Measurements from ENCODE around the gene IGFL3.
"Not testable (repeated sequence)": the region's sequence is repeated elsewhere in the genome, so short reads cannot be mapped to it uniquely, and the experiment has no call there.

The IGFL3 gene

DNA sequence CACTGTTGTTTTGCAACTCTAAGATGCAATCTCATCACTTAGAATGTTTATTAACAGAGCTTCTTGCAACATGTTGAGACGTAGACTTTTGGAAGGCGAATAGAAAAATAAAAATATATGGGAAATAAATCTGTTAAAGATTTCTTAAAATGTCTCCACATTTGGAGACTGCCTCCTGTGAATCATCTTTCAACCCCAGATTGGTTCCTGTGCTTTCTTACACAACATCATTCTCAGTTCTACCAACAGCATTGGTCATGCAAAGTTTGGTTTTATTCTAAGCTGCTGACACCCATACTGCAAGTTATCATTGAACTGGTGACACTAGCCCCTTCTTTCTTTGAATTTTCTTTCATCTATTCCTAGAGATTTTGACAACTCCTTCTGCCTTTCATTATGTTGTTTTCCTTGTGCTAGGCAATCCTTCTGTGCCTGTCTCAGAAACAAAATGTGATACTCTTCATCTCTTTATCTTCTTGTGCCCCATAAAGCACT lies 1.6 kb upstream of the IGFL3 start:
- no peak for DNase-seq (ENCODE audit: low spot score)
- FAIRE-seq = no peak

DNA sequence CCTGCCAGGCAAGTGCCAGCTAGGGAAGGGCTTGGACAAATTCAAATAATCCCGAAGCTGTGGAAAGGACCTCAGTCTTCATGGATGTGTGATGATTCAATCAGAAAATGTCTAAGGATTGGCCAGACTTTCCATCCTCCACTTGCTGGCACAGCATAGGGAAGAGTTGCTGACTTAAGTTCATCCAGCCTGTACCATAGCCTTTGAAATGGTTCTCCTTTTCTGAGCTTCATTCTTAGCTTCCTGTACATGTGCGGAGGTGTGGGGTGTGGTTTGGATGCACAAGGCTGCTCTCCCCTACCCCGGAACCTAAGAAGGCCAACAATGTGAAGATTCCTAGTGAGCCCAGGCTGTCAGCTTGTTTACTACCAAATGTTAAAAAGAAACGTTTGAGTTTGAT lies 959 bp upstream of the IGFL3 start:
- no peak for DNase-seq (ENCODE audit: low spot score)
- no peak for FAIRE-seq

DNA sequence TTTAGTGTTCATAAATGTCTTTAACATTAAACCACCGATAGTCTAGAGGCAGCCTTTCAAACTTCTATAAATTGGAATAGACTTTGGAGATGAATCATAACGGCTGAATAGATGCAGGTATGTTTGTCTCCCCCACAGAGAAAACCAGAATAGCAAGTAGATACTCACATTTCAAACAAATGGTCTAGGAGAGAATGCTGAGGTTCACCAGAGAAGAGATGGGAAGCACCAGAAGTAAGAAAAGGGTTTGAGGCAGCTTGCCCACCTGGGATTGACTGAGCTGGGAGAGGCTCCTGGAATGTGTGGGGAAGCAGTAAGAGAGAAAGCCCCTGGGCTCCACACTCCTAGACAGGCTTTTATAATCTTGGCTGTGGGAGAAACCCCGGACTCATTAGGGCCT lies 6.4 kb downstream of the IGFL3 start:
- DNase-seq (ENCODE audit: low spot score) (no peak), FAIRE-seq (no peak)

DNA sequence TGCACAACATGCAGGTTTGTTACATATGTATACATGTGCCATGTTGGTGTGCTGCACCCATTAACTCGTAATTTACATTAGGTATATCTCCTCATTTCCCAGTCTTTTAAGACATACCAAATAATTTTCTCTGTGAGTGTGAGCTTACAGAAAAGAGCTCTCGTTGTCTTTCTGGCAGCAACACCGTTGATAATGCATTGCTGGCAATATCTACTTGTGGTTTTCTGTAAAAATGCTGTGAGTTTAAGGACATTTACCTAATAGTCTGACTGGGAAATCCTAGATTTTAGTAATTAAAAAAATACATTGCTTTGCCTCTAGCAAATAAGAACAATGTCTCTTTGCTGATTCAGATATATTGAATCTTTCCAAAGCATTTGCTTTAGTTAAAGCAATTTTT lies 8.4 kb downstream of the IGFL3 start:
- FAIRE-seq (no peak), DNase-seq (ENCODE audit: low spot score) (no peak)

DNA sequence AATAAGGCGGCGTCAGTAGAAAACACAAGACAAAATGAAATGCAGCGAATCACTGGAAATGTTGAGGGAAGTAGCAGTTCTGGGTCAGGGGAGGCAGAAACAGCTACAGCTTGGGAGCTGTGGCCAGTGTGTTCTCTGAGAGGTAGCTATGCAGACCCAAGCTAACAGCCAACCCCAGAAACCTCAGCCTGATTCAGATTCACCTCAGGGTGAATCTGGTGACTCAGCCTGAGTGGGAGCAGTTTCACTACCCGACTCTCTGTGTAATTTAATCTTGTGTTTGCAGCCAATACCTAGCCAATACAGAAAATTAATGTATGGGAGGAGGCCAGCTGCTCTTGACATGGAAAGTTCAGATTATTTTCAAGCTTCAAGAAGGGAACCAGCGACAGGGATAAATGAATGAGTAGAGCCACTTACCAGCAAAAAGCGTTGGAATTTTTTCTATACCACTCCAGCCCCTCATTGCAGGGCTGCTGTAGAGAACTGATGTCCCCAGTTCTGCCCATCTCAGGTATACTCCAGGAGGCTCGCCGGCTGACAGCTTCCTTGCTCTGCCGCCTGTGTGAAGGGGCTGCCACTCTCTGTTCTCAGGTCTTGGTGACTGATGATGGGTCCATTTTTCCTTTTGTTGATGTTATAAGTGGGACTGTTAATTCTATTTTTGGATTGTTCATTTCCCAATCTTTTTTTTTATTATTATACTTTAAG lies 8.9 kb downstream of the IGFL3 start:
- peak; percentile 65 for DNase-seq (ENCODE audit: low spot score)
- peak; percentile 83 for FAIRE-seq

DNA sequence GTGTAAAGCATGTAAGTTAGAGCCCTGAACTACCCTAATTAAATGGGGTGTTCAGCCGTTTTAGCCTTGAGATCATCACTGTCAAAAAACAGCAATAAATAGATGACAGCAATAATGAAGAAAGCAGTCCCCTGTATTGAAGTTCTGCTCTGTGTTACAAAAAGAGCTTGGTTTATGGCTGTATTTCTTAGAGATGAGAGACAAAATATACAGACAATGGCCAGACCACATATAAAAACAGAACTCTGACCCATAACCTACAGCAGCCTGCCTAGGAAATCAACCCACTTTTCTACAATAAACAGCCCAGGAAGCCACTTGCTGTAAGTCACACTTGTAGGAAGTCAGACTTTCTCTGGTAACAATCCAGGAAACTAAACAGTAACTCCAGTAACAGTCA lies 10.8 kb downstream of the IGFL3 start:
- no peak for FAIRE-seq
- DNase-seq (ENCODE audit: low spot score) = no peak

DNA sequence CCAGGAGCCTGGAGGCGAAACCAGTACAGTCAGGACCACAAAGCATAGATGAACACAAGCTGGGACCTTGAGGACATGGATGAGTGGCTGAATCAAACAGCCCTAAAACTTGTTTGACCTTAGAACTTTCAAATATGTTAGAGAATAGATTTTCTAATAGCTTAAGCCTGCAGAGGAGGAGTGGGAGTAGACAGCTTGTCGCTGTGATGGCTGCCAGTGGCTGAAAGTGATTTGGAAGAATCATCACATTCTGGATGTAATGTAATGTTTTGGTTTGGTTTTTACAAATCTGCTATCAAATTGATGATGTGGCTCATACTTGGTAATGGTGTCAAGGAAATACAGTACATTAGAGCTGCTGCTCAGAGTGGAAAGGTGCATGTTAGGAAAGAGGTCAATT lies 12.0 kb downstream of the IGFL3 start:
- FAIRE-seq (no peak), DNase-seq (ENCODE audit: low spot score) (no peak)

DNA sequence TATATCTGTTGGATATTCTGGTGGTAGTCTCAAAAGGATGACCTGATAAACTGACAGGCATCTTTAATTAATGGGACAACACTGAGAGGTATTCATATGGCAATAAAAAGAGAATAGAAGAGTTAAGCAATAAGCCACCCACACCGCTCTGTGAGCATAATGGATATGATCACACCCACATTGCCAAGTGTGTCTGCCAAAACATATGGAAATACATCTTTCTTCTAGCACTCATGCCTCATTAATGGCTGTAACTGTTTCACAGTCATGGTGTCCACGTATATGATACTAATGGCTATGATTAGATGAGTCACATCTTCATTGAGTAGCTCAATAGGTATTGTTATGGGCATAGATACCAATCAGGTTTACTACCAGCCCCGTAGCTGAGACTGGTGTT lies 13.1 kb downstream of the IGFL3 start:
- no peak for FAIRE-seq
- no peak for DNase-seq (ENCODE audit: low spot score)

DNA sequence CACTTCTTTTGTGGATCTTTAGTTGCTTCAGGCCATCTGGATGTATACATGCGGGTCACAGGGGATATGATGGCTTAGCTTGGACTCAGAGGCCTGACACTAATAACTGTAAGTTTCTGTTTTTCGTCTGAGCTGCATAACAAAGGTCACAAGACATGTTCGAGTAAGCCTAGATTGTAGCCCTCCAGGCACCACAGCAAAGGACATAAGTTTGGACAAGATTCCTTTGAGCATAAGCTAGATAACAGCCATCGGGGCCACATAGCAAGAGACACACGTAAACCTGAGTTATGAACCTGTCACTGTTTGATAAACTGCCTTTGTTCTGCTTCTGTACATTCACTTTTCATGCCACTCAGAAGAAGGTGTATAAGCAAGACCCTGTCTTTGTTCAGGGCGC lies 14.6 kb downstream of the IGFL3 start:
- FAIRE-seq = no peak
- DNase-seq (ENCODE audit: low spot score) = no peak

DNA sequence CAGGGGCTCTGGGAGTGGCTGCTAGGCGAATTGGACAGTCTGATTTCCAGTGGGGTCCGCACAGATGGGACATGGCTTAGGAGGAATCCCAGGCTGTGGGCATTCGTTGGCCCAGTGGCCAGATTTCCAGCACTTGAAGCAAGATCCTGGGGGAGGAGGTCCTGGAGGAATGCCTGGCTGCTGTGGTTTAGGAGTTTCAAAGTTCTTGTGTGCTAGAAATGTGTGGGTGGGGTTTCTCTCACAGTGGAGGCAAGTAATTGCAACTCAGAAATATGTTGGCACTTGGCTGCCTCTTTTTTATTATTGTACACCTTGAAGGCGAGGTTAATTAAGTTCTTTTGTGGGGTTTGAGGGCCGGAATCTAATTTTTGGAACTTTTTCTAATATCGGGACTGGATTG lies 17.1 kb downstream of the IGFL3 start:
- DNase-seq (ENCODE audit: low spot score) = peak; percentile 12
- no peak for FAIRE-seq

DNA sequence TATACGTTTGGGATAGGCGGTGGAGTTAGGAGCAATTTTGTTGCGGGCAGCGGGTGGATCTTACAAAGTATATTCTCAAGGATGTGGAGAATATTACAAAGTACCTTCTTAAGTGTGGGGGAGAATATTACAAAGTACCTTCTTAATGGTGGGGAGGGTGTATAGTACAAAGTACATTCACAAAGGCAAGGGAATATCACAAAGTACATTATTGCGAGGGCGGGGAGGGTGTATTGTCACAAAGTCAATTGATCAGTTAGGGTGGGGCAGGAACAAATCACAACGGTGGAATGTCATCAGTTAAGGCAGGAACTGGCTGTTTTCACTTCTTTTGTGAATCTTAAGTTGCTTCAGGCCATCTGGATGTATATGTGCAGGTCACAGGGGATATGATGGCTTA lies 22.2 kb downstream of the IGFL3 start:
- not testable (repeated sequence) for FAIRE-seq; DNase-seq (ENCODE audit: low spot score)

DNA sequence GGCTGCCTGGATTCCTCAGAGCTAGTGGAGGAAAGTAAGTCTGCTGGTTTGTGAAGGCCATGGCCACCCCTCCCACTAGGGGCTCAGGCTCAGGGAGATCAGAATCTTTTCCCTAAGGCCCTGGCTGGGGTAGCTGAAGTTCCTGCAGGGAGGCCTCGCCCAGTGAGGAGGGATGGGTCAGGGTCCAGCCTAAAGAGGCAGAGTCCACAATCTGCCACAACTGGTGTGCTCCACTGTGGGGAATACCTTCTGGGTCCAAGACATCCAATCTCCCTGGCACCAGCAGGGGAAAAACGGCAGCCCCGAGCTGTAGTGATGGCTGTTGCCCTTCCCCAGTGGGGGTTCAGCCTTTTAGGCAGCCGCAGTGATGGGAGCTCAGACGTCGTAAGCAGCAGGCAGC lies 23.2 kb downstream of the IGFL3 start:
- FAIRE-seq (no peak), DNase-seq (ENCODE audit: low spot score) (no peak)

DNA sequence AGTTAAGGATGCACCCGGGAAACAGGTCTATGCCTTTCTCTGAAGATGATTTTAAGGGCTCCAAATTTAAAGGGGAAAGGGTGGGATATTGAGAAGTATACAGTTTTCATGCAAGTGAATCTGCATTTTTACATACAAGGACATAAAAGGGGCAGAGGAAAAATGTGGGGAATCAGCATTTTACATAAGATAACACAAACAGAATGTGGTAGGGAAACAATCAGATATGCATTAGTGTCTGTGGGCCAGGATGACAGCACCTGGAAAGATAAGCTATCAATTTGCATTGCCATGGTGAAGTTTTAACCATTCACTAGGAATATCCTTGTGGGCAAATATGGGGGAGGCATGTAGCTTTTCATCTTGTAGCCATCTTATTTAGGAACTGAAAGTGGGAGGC lies 24.1 kb downstream of the IGFL3 start:
- FAIRE-seq (no peak), DNase-seq (ENCODE audit: low spot score) (no peak)

DNA sequence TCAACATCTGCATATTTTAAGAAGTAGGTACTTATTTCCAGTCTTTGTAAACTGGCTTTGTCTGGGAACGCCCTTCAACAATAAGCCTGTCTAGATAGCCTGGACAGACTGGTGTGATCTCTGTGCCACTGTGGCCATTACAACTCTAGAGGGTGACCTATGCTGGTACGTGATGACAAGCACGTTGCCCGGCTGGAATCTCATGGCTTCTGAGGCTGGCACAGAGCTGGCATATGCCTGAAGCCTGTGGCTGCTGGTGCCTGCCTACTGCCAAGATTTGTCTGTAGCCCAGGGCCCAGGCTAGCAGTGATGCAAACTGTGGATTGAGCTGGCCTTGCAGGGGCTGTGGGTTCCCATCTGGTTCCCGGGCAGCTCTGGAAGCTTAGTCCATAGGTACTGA lies 34.0 kb downstream of the IGFL3 start:
- DNase-seq (ENCODE audit: low spot score) (no peak), FAIRE-seq (no peak)

DNA sequence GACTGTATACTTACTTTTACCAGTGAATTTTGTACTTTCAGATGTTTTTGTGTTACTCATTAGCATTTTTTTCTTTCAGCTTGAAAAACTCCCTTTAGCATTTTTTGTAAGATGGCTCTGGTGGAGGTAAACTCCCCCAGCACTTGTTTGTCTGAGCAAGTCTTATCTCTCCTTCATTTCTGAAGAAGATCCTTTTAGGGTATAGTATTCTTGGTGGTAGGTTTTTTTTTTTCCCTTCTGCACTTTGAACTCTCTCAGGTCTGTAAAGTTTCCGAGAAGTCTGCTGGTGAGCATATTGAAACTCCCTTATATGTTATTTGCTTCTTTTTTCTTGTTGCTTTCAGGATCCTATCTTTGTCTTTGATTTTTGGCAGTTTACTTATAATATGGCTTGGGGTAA lies 35.1 kb downstream of the IGFL3 start:
- no peak for FAIRE-seq

DNA sequence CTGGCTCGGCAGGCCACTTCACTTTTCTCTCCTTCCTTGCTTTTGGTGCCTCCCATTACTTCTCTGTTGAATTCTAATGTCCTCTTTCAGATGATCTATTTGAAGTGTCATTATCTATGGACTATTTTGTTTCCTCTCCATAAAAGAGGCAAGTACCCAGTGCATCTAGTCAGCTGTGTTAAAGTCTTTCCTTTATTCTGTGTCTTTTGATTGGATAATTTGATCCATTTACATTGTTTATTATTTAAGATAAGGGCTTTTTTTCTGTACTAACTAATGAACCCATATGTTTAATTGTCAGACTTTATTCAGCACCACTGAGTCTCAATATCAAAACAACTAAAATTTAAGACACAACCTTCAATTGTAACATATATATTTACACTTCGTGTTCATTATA lies 36.4 kb downstream of the IGFL3 start:
- DNase-seq (ENCODE audit: low spot score) = no peak
- FAIRE-seq = no peak

More for the DNA sequence above, 35.1 kb downstream of the IGFL3 start:
- DNase-seq (ENCODE audit: low spot score) = no peak

DNA sequence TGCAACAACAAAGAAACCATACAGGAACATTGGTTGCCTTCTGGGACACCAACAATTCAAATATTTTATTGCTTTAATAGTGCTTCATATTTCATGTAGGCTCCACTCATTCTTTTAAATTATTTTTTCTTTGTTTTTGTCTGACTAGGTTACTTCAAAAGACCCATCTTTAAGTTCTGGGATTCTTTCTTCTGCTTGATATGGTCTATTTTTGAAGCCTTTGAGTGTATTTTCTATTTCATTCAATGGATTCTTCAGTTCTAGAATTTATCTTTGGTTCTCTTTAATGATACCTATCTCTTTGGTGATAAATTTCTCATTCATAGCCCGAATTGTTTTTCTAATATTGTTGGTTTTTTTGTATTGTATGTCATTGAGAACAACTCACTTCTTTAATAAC lies 38.6 kb downstream of the IGFL3 start:
- FAIRE-seq (no peak), DNase-seq (ENCODE audit: low spot score) (no peak)

DNA sequence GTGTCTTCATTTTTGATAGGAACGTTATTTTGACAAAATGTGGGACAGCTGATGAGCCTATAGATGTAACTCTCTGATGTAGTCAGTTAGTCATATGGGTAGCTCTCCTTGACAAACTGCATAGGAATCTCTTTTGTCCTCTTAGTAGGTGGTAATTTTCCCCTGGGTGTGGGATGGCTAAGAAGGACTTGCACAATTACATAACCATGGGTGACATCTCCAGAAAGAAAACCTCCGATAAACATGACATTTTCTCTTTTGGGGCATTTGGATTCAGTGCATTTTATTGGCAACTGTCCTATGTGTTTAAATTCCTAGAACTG lies 41.8 kb downstream of the IGFL3 start:
- no peak for FAIRE-seq
- DNase-seq (ENCODE audit: low spot score) = peak; percentile 26

DNA sequence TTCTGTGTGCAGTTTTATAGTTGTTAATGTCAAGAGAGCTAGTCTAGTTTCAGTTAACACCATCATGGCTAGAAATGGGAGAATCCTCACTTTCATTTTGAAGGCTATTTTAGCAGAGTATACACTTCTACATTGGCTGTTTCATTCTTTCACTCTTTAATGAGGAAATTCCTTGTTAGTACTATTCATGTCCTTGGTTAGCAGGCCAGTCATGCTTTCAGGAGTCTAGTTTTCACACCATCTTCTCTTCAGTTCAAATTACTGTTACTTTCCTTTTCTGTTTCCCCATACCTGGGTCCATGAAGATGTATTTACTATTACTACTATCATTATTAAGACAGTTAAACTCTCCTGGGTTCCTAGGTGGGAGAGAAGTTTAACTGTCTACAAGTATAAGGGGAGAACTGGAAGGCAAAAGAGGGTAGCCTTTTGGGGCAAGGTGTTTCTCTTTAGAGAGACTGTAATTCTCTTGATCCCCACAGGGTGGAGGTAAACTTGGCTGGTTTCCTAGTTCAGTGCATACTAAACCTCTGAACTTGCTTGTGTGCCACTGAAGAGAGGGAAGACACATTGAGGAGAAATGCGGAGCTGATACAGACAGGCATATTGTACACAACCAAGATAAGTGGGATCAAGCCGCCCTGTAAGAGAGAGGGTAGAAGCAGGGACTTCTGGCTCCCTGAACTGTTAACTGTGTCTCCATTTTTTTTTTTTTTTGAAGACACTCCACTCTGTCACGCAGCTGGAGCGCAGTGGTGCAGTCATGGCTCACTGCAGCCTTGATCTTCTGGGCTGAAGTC lies 42.4 kb downstream of the IGFL3 start:
- peak; percentile 5 for FAIRE-seq
- DNase-seq (ENCODE audit: low spot score) = peak; percentile 34

DNA sequence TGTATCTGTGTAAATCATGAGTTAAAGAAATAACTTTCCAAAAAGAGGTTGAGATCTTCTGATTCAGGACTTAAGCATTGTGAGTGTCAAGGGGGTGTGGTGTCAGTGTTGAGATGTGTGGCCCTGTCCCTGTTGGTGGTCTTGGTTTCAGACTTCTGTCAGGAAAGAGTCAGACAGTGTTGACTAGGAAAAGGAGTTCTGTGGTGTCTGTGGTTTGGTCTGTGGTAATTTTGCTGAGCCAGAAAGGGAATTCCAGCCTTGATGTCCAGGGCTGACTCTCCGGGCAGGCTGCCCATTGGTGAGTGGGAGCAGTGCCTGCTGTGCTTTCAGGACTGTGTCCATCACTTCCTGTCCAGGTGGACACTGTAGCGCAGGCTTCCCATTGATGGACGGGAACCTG lies 43.9 kb downstream of the IGFL3 start:
- DNase-seq (ENCODE audit: low spot score) (peak; percentile 97), FAIRE-seq (peak; percentile 98)

DNA sequence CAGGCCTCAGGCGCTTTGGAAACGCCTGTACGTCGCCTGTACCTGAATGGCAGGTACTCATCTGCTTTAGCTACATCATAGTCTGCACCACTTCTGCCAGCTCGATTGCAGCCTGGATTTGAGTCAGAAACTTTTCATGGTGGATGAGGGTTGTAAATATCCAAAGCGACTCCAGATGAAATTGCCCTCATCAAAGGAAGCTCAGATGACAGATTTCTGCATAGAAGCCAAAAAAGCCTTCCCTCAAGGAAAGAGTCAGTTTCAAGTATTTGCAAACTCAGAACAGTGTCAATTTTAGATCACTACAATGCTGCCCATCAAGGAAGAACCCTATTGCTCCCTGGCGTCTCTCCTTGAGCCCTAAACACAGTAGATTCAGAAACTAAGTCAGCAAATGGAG lies 44.9 kb downstream of the IGFL3 start:
- no peak for DNase-seq (ENCODE audit: low spot score)
- FAIRE-seq = no peak

DNA sequence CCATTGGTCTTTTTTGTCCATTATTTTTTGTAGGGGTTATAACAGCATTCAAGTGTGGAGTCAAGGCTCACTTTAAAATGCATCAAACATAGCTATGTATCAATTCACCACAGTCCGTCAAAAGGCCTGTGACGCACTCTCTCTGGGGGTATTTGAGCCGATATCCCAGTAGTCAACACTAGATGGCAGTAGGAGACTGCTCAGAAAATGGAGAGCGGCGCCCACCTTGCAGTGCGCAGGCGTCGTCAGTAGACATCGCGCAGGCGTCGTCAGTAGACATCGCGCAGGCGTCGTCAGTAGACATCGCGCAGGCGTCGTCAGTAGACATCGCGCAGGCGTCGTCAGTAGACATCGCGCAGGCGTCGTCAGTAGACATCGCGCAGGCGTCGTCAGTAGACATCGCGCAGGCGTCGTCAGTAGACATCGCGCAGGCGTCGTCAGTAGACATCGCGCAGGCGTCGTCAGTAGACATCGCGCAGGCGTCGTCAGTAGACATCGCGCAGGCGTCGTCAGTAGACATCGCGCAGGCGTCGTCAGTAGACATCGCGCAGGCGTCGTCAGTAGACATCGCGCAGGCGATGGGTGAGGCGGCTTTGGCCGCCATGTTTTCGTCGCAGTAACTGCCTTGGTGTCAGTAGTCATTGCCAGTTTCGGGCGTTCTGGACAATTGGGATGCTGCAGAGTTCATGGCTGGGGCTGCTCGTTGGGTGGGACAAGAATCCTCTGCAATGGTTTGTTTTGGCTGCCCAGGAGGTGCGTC lies 45.7 kb downstream of the IGFL3 start:
- peak; percentile 20 for DNase-seq (ENCODE audit: low spot score)
- FAIRE-seq = not testable (repeated sequence)
